ENCODE results near the gene CSF1. TPM values are rescaled to one million over a fixed set of nuclear protein-coding genes. Genes with fewer than 3 reads are reported as not detected.

CSF1 gene
- total and polyA plus RNA-seq, 12 donors, result 3.8 to 295 (median 88.5) TPM

DNA sequence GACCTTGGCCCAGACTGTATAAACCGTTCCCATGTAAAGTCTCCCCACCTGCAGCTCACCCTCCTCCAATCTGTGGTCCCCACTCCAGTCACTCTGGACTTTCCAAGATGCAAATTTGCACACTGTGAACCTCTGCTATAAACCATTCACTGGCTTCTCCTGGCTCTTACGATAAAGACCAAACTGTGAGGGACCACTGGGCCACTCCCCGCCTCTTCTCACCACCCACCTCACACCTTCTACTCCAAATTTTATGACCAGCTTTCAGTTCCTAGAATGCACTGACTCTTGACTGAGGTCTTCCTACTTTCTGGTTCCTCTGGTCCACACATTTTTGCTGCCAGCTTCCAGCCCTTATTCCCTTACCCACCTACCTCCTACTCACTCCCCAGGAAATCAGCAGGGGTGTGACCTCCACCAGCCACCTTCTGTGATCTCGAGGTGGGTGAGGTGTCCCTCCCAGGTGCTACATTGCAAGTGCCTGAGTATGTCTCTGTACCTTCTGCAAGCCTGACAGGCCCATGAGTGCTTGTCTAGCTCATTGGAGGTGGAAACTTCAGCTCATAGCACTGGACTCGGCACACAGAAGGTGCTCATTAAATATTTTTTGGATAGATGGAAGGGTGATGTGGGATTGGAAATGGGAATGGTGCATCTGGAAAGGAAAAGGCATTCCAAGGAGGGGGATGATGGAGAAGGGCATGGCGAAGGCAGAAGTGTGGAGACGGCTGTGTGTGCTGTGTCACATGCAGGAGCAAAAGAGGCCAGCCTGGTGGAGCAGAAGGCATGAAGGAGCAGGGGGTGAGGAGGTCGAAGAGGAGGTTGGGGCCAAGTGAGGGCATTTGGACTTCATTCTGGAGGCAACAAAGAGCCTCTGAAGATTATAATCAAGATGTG, 15.6 kb upstream of the CSF1 start:
- H3K4me3 ChIP-seq, result no peak overlapping the region
- no peak for DNase-seq
- no peaks in the 10 kb centered on the region for H3K36me3 ChIP-seq (replicated peaks in 1 of 2)
- peaks cover 9 to 13% of the 10 kb centered on the region in 2 donors for H3K4me1 ChIP-seq (replicated peaks in 1 of 2)
- intact Hi-C loops (cut with DNase I), result no loop called here
- peak overlapping the region in 1 of 5 donors; percentile 70 for H3K27ac ChIP-seq
- TF ChIP-seq POLR2A (IDR thresholded peaks at IDR 0.05), result no peak
- TF ChIP-seq, protein P1, sequence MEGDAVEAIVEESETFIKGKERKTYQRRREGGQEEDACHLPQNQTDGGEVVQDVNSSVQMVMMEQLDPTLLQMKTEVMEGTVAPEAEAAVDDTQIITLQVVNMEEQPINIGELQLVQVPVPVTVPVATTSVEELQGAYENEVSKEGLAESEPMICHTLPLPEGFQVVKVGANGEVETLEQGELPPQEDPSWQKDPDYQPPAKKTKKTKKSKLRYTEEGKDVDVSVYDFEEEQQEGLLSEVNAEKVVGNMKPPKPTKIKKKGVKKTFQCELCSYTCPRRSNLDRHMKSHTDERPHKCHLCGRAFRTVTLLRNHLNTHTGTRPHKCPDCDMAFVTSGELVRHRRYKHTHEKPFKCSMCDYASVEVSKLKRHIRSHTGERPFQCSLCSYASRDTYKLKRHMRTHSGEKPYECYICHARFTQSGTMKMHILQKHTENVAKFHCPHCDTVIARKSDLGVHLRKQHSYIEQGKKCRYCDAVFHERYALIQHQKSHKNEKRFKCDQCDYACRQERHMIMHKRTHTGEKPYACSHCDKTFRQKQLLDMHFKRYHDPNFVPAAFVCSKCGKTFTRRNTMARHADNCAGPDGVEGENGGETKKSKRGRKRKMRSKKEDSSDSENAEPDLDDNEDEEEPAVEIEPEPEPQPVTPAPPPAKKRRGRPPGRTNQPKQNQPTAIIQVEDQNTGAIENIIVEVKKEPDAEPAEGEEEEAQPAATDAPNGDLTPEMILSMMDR (IDR thresholded peaks at IDR 0.05), result no peak
- 73 to 79% (median 75%) methylated on average over 8 of the region's 8 CpGs for WGBS, 4 donors
- H3K27me3 ChIP-seq, result no peaks in the 10 kb centered on the region
- H3K9me3 ChIP-seq (replicated peaks in 1 of 3), result no peaks in the 10 kb centered on the region

DNA sequence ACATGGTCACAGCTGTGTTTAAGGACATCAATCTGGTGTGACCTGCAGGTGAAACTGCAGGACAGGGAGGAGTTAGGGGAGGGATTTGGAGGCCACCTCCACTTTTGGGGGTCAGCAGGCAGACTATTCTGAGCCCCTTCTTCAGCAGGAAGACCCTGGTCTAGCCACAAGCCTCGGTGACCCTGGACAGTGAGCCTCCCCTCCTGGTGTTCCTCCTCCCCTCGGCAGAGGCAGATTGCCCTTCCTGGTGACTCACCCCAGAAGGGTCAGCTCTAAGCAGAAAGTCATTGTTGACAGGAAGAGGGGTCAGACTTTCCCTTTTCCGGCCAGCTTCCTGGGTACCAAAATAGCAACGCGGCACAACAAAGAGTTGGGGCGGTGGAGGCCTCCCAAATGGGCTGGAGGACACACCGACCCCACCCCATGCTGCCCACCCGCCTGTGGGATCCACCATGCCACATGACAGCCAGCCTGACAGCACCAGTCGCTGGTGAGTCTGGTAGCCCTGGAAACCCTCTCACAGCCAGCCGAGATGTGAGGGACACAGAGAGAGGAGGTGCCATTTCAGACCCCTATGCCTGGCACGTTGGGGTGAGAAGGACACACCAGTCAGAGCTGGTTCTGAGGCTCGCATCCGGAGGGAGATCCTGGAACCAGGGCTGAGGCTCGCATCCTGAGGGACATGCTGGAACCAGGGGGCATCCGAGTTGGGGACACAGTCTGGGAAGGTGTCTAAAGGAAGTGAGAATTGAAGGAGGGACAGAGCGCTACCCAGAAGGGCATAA, 14.7 kb upstream of the CSF1 start:
- Histone ChIP-seq H3K4me1 (replicated peaks in 1 of 2) (peaks cover 9 to 13% of the 10 kb centered on the region in 2 donors), H3K27ac (peak overlapping the region in 3 of 5 donors; percentile 32 to 70 (median 57)), H3K27me3 (no peaks in the 10 kb centered on the region), H3K36me3 (replicated peaks in 1 of 2) (no peaks in the 10 kb centered on the region), H3K9me3 (replicated peaks in 1 of 3) (no peaks in the 10 kb centered on the region), H3K4me3 (no peak overlapping the region)
- peak in 6 of 7 donors; percentile 66 to 79 (median 76) for DNase-seq
- WGBS, 4 donors, result 34 to 42% (median 38%) methylated on average over 12 to 16 of the region's 16 CpGs
- TF ChIP-seq POLR2A (IDR thresholded peaks at IDR 0.05), result no peak
- TF ChIP-seq, protein P1 (IDR thresholded peaks at IDR 0.05), result no peak
- intact Hi-C loops (cut with DNase I), result no loop called here

DNA sequence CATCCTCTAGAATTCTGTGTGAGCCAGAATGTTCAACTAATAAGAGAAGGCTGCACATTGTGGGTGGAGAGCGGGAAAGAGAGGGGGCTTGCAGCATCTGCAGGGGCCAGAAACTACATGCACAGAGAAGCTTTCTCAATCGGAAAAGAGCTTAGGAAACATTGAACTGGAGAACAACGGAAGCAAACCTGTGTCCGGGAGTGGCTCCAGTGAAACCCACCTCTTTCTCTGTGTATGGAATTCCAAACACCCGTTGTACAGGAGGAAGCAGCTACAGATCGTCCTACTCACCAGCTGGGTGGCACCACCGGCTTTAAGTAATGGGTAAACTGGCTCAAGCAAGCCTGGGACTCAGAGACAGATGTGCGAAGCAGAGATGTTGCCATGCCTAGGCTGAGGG, 14.0 kb upstream of the CSF1 start:
- peaks cover 9 to 13% of the 10 kb centered on the region in 2 donors for H3K4me1 ChIP-seq (replicated peaks in 1 of 2)
- intact Hi-C loops (cut with DNase I), result no loop called here
- DNase-seq, result no peak
- H3K4me3 ChIP-seq, result no peak overlapping the region
- H3K27ac ChIP-seq, result peak overlapping the region in 1 of 5 donors; percentile 70
- no peaks in the 10 kb centered on the region for H3K36me3 ChIP-seq (replicated peaks in 1 of 2)
- 73 to 81% (median 80%) methylated on average over 8 of the region's 8 CpGs for WGBS, 4 donors
- no peaks in the 10 kb centered on the region for H3K27me3 ChIP-seq
- no peaks in the 10 kb centered on the region for H3K9me3 ChIP-seq (replicated peaks in 1 of 3)
- TF ChIP-seq, protein P1 (IDR thresholded peaks at IDR 0.05), result no peak
- no peak for TF ChIP-seq POLR2A (IDR thresholded peaks at IDR 0.05)

DNA sequence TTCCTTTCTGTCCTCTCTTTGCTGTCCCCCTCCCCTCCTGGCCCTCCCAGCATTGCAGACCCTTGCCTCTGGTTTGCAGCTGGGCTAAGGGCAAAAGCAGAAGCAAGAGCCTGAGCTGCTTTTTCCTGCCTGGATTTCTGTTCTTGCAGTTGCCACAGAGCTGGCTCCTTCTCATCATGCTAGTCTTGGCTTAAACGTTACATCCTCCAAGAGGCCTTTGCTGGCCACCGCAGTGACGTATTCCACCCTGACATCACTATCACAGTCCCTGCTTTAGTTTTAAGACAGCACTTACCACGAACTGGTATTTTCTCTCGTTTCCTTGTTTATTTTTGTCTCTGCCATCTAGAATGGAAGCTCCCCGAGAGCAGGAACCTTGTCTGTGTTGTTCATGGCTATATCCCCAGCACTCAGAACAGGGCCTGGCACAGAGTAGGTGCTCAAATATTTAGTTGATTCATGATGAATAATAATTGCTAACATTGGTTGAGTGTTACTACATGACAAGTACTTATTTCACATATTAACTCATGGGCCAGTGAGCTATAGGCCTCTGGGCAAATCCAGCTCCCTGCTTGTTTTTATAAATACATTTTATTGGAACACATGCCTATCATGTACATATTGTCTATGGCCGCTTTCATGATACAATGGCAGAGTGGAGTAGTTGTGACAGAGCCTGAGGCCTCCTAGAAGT, 13.2 kb upstream of the CSF1 start:
- TF ChIP-seq, protein P1 (IDR thresholded peaks at IDR 0.05), result no peak
- no peak for TF ChIP-seq POLR2A (IDR thresholded peaks at IDR 0.05)
- DNase-seq, result no peak
- Histone ChIP-seq H3K4me1 (replicated peaks in 1 of 2) (peaks cover 9 to 13% of the 10 kb centered on the region in 2 donors), H3K9me3 (replicated peaks in 1 of 3) (no peaks in the 10 kb centered on the region), H3K27ac (no peak overlapping the region), H3K27me3 (no peaks in the 10 kb centered on the region), H3K4me3 (no peak overlapping the region), H3K36me3 (replicated peaks in 1 of 2) (no peaks in the 10 kb centered on the region)
- 68 to 81% (median 77%) methylated on average over 7 of the region's 7 CpGs for WGBS, 4 donors
- intact Hi-C loops (cut with DNase I), result no loop called here
